DOHH2 (cell line): ENCODE measurements around the gene NRXN3.

Experiments used
- EZH2phosphoT487 ChIP-seq: fragments of 200-600 bp; sonication (generic); IDR thresholded peaks from 2 replicates; pipeline ENCODE4 v1.6.1; 2017; ENCODE audit warnings: borderline replicate concordance, mild to moderate bottlenecking, antibody characterized with exemption, low read length, moderate library complexity, mixed read lengths
- TF ChIP-seq, protein P1 (sequence below): fragments of 200-600 bp; sonication (generic); IDR thresholded peaks from one replicate; pipeline ENCODE4 v1.5.1; 2014; ENCODE audit warnings: antibody characterized with exemption, mild to moderate bottlenecking, low read depth, low read length; ENCODE audit not compliant: poor library complexity, severe bottlenecking

DNA sequence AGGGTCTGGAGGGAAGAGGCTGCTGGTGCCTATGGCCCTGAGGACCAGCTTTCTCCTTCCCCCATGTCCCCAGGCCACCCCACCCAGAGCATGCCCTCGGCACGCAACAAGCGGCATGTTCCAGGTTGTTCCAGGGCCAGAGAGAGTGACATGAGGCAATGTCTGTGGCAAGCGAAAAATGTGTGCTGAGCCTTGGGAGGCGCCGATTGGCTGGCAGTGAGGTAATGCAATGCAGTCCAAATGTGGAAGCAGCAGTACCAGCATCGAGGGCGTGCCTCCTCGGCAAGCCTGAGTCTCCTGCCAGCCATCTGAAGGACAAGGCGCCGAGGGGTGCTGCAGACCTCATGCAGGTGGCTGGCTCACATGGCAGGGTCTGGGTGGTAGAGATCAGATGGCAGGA lies 423.8 kb downstream of the NRXN3 start:
- TF ChIP-seq, protein P1, sequence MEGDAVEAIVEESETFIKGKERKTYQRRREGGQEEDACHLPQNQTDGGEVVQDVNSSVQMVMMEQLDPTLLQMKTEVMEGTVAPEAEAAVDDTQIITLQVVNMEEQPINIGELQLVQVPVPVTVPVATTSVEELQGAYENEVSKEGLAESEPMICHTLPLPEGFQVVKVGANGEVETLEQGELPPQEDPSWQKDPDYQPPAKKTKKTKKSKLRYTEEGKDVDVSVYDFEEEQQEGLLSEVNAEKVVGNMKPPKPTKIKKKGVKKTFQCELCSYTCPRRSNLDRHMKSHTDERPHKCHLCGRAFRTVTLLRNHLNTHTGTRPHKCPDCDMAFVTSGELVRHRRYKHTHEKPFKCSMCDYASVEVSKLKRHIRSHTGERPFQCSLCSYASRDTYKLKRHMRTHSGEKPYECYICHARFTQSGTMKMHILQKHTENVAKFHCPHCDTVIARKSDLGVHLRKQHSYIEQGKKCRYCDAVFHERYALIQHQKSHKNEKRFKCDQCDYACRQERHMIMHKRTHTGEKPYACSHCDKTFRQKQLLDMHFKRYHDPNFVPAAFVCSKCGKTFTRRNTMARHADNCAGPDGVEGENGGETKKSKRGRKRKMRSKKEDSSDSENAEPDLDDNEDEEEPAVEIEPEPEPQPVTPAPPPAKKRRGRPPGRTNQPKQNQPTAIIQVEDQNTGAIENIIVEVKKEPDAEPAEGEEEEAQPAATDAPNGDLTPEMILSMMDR: no peak
- no peak for TF ChIP-seq EZH2phosphoT487
